ENCODE measurements around the gene TSSK6. TPM values are rescaled to one million over a fixed set of nuclear protein-coding genes. Genes with fewer than 3 reads are reported as not detected.

The TSSK6 gene
- total RNA-seq, 1 donor from 2014 or later: 1.7 TPM

- peak overlapping the region; percentile 25 for H3K4me3 ChIP-seq (ENCODE audit: low read depth, low read length)
- peak; percentile 59 for DNase-seq (ENCODE audit: low read depth)
- peak; percentile 81 for TF ChIP-seq CTCF (conservative IDR thresholded peaks at IDR 0.05; ENCODE audit: low read depth, low read length)
Measured at GRCh38 chr19:19490214-19490968, 25.0 kb downstream of the TSSK6 start.

GRCh38 chr19:19489804-19490204 lies 25.5 kb downstream of the TSSK6 start:
- DNase-seq (ENCODE audit: low read depth): no peak
- no peak for TF ChIP-seq CTCF (conservative IDR thresholded peaks at IDR 0.05; ENCODE audit: low read depth, low read length)
- peak overlapping the region; percentile 25 for H3K4me3 ChIP-seq (ENCODE audit: low read depth, low read length)

- peak; percentile 87 for DNase-seq (ENCODE audit: low read depth)
- TF ChIP-seq CTCF (conservative IDR thresholded peaks at IDR 0.05; ENCODE audit: low read depth, low read length): no peak
- H3K4me3 ChIP-seq (ENCODE audit: low read depth, low read length): peak overlapping the region; percentile 25
Measured at GRCh38 chr19:19488875-19489690, 26.3 kb downstream of the TSSK6 start.

GRCh38 chr19:19487950-19488874 lies 27.1 kb downstream of the TSSK6 start:
- H3K4me3 ChIP-seq (ENCODE audit: low read depth, low read length): peak overlapping the region; percentile 23
- TF ChIP-seq CTCF (conservative IDR thresholded peaks at IDR 0.05; ENCODE audit: low read depth, low read length): no peak
- DNase-seq (ENCODE audit: low read depth): no peak

GRCh38 chr19:19487077-19487949 lies 28.0 kb downstream of the TSSK6 start:
- no peak for TF ChIP-seq CTCF (conservative IDR thresholded peaks at IDR 0.05; ENCODE audit: low read depth, low read length)
- no peak for DNase-seq (ENCODE audit: low read depth)
- H3K4me3 ChIP-seq (ENCODE audit: low read depth, low read length): no peak overlapping the region
